GM18505 (cell line): Measurements from ENCODE around the gene SLC35B2.

Experiments used
- ATAC-seq: cut with Tn5 transposase; IDR thresholded peaks from one replicate; pipeline ENCODE4 v1.9.1; 2021; ENCODE audit not compliant: unreplicated experiment
- POLR2A ChIP-seq: IDR thresholded peaks from 4 replicates; pipeline ENCODE4 v1.6.1; 2011; ENCODE audit warnings: borderline replicate concordance; ENCODE audit not compliant: insufficient read depth, insufficient read length; ENCODE audit errors: extremely low read depth

Gene SLC35B2

GRCh38 chr6:44258921-44259320, 1.6 kb upstream of the SLC35B2 start:
- ATAC-seq, result no peak
- TF ChIP-seq POLR2A, result no peak

- no peak for ATAC-seq
- no peak for TF ChIP-seq POLR2A
Measured at GRCh38 chr6:44258325-44258863, 1.1 kb upstream of the SLC35B2 start.

GRCh38 chr6:44257753-44258324, 511 bp upstream of the SLC35B2 start:
- ATAC-seq, result peak; percentile 19
- TF ChIP-seq POLR2A, result no peak

- no peak for TF ChIP-seq POLR2A
- no peak for ATAC-seq
Measured at GRCh38 chr6:44256775-44257024, 628 bp downstream of the SLC35B2 start.

- ATAC-seq, result no peak
- no peak for TF ChIP-seq POLR2A
Measured at GRCh38 chr6:44255871-44256774, 1.2 kb downstream of the SLC35B2 start.

- peak; percentile 21 for TF ChIP-seq POLR2A
Measured at GRCh38 chr6:44255105-44255808, 2.1 kb downstream of the SLC35B2 start.

GRCh38 chr6:44254191-44255104, 2.9 kb downstream of the SLC35B2 start:
- ATAC-seq, result no peak
- peak; percentile 48 for TF ChIP-seq POLR2A

More at GRCh38 chr6:44255105-44255808, 2.1 kb downstream of the SLC35B2 start:
- ATAC-seq, result no peak

GRCh38 chr6:44253307-44254101, 3.8 kb downstream of the SLC35B2 start:
- no peak for ATAC-seq
- TF ChIP-seq POLR2A, result no peak

- ATAC-seq, result no peak
- peak; percentile 26 for TF ChIP-seq POLR2A
Measured at GRCh38 chr6:44251576-44252524, 5.5 kb downstream of the SLC35B2 start.

- no peak for TF ChIP-seq POLR2A
- no peak for ATAC-seq
Measured at GRCh38 chr6:44250718-44251123, 6.6 kb downstream of the SLC35B2 start.
